Ovary (tissue), 3 donors: Measurements from ENCODE around the gene LMAN2L.

Experiments
- POLR2A ChIP-seq: fragments of 450-650 bp; IDR thresholded peaks from one replicate; pipeline ENCODE4 v1.6.1; 2017; ENCODE audit warnings: antibody characterized with exemption, mild to moderate bottlenecking, moderate library complexity
- TF ChIP-seq, protein P1 (sequence below), 3 donors: fragments of 450-650 bp in 2 of 3; fragments of 200-600 bp in 1 of 3; IDR thresholded peaks; one replicate each; pipeline versions ENCODE4 v1.5.1 to v1.8.0; 2016 to 2022; ENCODE audit warnings: antibody characterized with exemption in 3 of 3, mild to moderate bottlenecking in 1 of 3
- donor health status: DM: no; HTN: no; CAD: no.

DNA sequence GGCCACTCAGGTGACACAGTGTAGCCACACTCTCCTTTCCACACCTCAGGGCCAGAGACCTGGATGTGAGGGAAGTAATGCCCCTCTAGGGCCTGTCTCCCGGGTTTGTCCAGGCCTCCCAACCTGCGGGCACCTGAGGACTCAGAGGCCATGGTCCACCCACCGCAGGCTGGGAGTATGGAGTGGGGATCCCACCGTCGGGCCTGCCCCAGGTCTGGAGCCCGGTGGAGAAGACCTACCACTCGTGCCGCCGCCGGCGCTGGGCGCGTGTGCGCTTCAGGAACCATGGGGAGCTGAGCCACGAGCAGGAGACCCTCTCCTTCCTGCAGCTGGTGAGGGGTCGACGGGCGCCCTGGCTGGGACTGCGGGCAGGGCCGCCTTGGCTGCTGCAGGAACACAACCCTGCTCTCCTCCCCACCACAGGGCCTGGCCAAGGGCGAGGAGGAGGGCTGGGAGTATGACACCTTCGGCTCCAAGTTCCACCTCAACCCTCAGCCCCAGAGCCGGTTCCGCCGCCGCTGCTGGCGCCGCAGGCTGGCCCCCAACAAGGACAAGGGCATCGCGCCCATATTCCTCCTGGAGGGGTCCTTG, 48.7 kb downstream of the LMAN2L start:
- no peak for TF ChIP-seq POLR2A
- TF ChIP-seq, protein P1, sequence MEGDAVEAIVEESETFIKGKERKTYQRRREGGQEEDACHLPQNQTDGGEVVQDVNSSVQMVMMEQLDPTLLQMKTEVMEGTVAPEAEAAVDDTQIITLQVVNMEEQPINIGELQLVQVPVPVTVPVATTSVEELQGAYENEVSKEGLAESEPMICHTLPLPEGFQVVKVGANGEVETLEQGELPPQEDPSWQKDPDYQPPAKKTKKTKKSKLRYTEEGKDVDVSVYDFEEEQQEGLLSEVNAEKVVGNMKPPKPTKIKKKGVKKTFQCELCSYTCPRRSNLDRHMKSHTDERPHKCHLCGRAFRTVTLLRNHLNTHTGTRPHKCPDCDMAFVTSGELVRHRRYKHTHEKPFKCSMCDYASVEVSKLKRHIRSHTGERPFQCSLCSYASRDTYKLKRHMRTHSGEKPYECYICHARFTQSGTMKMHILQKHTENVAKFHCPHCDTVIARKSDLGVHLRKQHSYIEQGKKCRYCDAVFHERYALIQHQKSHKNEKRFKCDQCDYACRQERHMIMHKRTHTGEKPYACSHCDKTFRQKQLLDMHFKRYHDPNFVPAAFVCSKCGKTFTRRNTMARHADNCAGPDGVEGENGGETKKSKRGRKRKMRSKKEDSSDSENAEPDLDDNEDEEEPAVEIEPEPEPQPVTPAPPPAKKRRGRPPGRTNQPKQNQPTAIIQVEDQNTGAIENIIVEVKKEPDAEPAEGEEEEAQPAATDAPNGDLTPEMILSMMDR (IDR thresholded peaks at IDR 0.05): no peak
